GM19452 (cell line): ENCODE measurements around the gene UBL5.
"Not testable (repeated sequence)": the region's sequence is repeated elsewhere in the genome, so short reads cannot be mapped to it uniquely, and the experiment has no call there.

ENCODE experiments used
- ATAC-seq: cut with Tn5 transposase; IDR thresholded peaks from one replicate; pipeline ENCODE4 v1.9.1; 2021; ENCODE audit not compliant: unreplicated experiment

UBL5 gene

GRCh38 chr19:9827289-9828238 lies at the start of gene UBL5:
Gene UBL5, plus strand, starts transcription at chr19:9827918. Its CDS starts 420 bp downstream, at chr19:9828338.
- peak; percentile 92 for ATAC-seq

- ATAC-seq, result no peak
Measured at GRCh38 chr19:9782338-9782737, 45.4 kb upstream of the UBL5 start.

- ATAC-seq, result not testable (repeated sequence)
Measured at GRCh38 chr19:9784163-9784496, 43.6 kb upstream of the UBL5 start.

GRCh38 chr19:9785367-9786331 lies 42.1 kb upstream of the UBL5 start:
- ATAC-seq, result peak; percentile 69

- no peak for ATAC-seq
Measured at GRCh38 chr19:9786342-9786741, 41.4 kb upstream of the UBL5 start.

GRCh38 chr19:9786819-9787218 lies 40.9 kb upstream of the UBL5 start:
- no peak for ATAC-seq

GRCh38 chr19:9788604-9789003 lies 39.1 kb upstream of the UBL5 start:
- not testable (repeated sequence) for ATAC-seq

GRCh38 chr19:9789066-9789465 lies 38.7 kb upstream of the UBL5 start:
- ATAC-seq, result no peak

GRCh38 chr19:9789579-9789978 lies 38.1 kb upstream of the UBL5 start:
- not testable (repeated sequence) for ATAC-seq

- not testable (repeated sequence) for ATAC-seq
Measured at GRCh38 chr19:9791073-9791367, 36.7 kb upstream of the UBL5 start.

- ATAC-seq, result no peak
Measured at GRCh38 chr19:9791552-9792205, 36.0 kb upstream of the UBL5 start.

- ATAC-seq, result peak; percentile 45
Measured at GRCh38 chr19:9792206-9793070, 35.3 kb upstream of the UBL5 start.

GRCh38 chr19:9793071-9793591 lies 34.6 kb upstream of the UBL5 start:
- ATAC-seq, result no peak

GRCh38 chr19:9796113-9796773 lies 31.5 kb upstream of the UBL5 start:
- ATAC-seq, result peak; percentile 67

- no peak for ATAC-seq
Measured at GRCh38 chr19:9797871-9798270, 29.8 kb upstream of the UBL5 start.

- no peak for ATAC-seq
Measured at GRCh38 chr19:9799162-9799561, 28.6 kb upstream of the UBL5 start.

- ATAC-seq, result no peak
Measured at GRCh38 chr19:9801976-9802375, 25.7 kb upstream of the UBL5 start.

- no peak for ATAC-seq
Measured at GRCh38 chr19:9806803-9807202, 20.9 kb upstream of the UBL5 start.
